Breast epithelium (tissue), 4 donors: Measurements from ENCODE around the gene CFAP97D1. TPM values are rescaled to one million over a fixed set of nuclear protein-coding genes. Genes with fewer than 3 reads are reported as not detected.

Experiments used
- DNase-seq, 2 donors: peaks; one replicate each; pipeline ENCODE4 v3.0.0-alpha.2; 2019; ENCODE audit warnings: low spot score in 2 of 2
- H3K27ac ChIP-seq, 2 donors: fragments of 200-600 bp; sonication (generic) in 1 of 2; one replicate each; pipeline ENCODE4 v1.5.1; 2016 to 2019; ENCODE audit warnings: mild to moderate bottlenecking in 1 of 2
- H3K27me3 ChIP-seq, 2 donors: fragments of 200-600 bp; sonication (generic) in 1 of 2; one replicate each; pipeline versions ENCODE4 v1.5.1 to v1.6.0; 2017 to 2019; ENCODE audit warnings: control low read depth in 1 of 2, mild to moderate bottlenecking in 1 of 2
- H3K36me3 ChIP-seq: fragments of 200-600 bp; one replicate; pipeline ENCODE4 v1.5.1; 2019
- H3K4me1 ChIP-seq, 2 donors: fragments of 200-600 bp; sonication (generic); one replicate each; pipeline ENCODE4 v1.5.1; 2016 to 2019; ENCODE audit warnings: control low read depth in 1 of 2
- H3K4me3 ChIP-seq, 3 donors: fragments of 200-600 bp; sonication (generic); 1 replicate in 2 of 3; 2 replicates in 1 of 3; pipeline ENCODE4 v1.5.1; 2016 to 2019; ENCODE audit warnings: mild to moderate bottlenecking in 3 of 3, moderate library complexity in 2 of 3
- H3K9me3 ChIP-seq, 2 donors: fragments of 200-600 bp; sonication (generic) in 1 of 2; one replicate each; pipeline ENCODE4 v1.5.1; 2016 to 2019; ENCODE audit warnings: control low read depth in 1 of 2
- POLR2A ChIP-seq: fragments of 450-650 bp; IDR thresholded peaks from one replicate; pipeline ENCODE4 v1.6.1; 2016; ENCODE audit warnings: antibody characterized with exemption, mild to moderate bottlenecking, moderate library complexity
- POLR2AphosphoS5 ChIP-seq, 3 donors: sonication (generic); formaldehyde crosslinking; IDR thresholded peaks; one replicate each; pipeline ENCODE4 v1.6.1; 2017; ENCODE audit warnings: antibody characterized with exemption in 3 of 3
- intact Hi-C: fragments of 100-400 bp; cut with DNase I; formaldehyde crosslinking; loops from one replicate; pipeline ENCODE4 v1.15.1; 2023; ENCODE audit warnings: low total_unique reads
- total RNA-seq, 3 donors: library from RNA; depleted of rRNA; stranded (reverse); fragments of >200 nt; gene quantifications; one replicate each; pipeline ENCODE4 v1.1.0, GENCODE V29; 2016
- TF ChIP-seq, protein P1 (sequence below), 3 donors: fragments of 450-650 bp; IDR thresholded peaks; one replicate each; pipeline ENCODE4 v1.5.1; 2016 to 2017; ENCODE audit warnings: antibody characterized with exemption in 3 of 3, mild to moderate bottlenecking in 3 of 3, moderate library complexity in 3 of 3

CFAP97D1 gene
- total RNA-seq: under 1 TPM in 1 of 3 donors, not detected in 2; 0.16 TPM

DNA sequence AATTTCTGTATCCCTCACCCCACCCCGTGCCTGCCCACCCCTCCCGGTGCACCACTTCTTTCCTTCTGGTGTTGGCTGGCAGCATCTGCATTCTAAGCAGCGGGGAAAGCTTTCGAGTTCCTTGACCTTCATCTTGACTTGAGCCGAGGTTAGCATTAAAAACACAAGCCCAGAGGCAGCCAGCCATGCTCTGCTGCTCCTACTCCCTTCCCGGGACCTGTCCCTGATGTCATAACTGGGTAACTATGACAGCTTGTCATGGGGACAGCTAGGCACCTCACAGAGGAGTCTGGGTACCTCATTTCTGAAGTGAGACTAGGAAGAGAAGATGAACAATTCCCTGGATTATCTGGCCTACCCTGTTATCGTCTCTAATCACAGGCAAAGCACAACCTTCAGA, at the start of gene CFAP97D1:
TSS of gene CFAP97D1 (plus strand) at position 301 of the 400 bp plus-strand sequence. CDS start at position 329, 28 bp downstream.
- DNase-seq: no peak
- intact Hi-C loops: no loop called here
- H3K9me3 ChIP-seq: no peaks in the 10 kb centered on the region
- H3K27me3 ChIP-seq: no peaks in the 10 kb centered on the region
- TF ChIP-seq POLR2A (no peak), POLR2AphosphoS5 (IDR thresholded peaks at IDR 0.05) (no peak)
- TF ChIP-seq, protein P1, sequence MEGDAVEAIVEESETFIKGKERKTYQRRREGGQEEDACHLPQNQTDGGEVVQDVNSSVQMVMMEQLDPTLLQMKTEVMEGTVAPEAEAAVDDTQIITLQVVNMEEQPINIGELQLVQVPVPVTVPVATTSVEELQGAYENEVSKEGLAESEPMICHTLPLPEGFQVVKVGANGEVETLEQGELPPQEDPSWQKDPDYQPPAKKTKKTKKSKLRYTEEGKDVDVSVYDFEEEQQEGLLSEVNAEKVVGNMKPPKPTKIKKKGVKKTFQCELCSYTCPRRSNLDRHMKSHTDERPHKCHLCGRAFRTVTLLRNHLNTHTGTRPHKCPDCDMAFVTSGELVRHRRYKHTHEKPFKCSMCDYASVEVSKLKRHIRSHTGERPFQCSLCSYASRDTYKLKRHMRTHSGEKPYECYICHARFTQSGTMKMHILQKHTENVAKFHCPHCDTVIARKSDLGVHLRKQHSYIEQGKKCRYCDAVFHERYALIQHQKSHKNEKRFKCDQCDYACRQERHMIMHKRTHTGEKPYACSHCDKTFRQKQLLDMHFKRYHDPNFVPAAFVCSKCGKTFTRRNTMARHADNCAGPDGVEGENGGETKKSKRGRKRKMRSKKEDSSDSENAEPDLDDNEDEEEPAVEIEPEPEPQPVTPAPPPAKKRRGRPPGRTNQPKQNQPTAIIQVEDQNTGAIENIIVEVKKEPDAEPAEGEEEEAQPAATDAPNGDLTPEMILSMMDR (IDR thresholded peaks at IDR 0.05): no peak
- H3K4me3 ChIP-seq: peak within 1 kb of the TSS; percentile 78 to 97 (median 95)
- no peaks in the 10 kb centered on the region for H3K36me3 ChIP-seq
- no peaks in the 10 kb centered on the region for H3K4me1 ChIP-seq
- peak within 1 kb of the TSS; percentile 99 to 100 for H3K27ac ChIP-seq

DNA sequence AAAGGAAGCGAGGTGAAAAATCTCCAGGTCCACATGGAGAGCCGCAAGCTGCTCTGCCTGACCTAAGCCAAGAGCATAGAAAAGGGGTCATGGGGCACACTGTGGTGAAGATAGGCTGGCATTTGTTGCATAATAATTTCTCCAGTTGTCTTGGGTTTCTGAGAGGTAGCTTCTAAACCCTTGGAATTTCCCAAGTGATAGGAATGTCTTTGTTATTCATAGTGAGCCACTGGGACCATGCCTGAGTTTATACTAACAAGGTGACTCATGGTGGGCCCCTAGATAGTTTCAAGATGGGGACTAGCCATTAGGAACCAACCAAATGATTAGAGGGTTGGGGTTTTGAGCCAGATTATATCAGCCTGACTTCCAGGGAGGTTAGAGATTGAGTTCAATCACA, 47.3 kb upstream of the CFAP97D1 start:
- DNase-seq: no peak
- H3K27ac ChIP-seq: no peak overlapping the region
- H3K27me3 ChIP-seq: no peaks in the 10 kb centered on the region
- TF ChIP-seq, protein P1 (IDR thresholded peaks at IDR 0.05): no peak
- TF ChIP-seq POLR2AphosphoS5 (IDR thresholded peaks at IDR 0.05) (no peak), POLR2A (no peak)
- intact Hi-C loops: no loop called here
- H3K4me1 ChIP-seq: no peaks in the 10 kb centered on the region
- no peaks in the 10 kb centered on the region for H3K36me3 ChIP-seq
- no peak overlapping the region for H3K4me3 ChIP-seq
- no peaks in the 10 kb centered on the region for H3K9me3 ChIP-seq

DNA sequence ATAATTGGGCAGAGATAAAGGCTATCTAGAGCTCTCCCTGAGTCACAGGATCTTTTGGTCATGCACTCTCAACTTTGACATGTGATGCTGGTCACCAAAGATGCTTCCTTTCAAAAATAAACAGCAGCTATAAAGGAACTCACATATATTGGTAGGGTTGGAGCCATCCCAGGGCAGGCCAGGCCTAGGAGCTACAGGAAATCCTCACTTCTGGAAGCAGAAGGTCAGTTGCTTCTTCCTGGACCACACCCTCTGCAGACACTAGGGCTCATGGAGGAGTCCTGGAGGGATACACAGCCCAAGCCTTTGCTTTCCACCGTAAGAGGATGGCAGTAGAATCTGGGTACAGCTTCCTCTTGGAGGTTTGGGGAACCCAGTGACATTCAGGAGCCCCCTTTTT, 46.3 kb upstream of the CFAP97D1 start:
- no peak for DNase-seq
- no peaks in the 10 kb centered on the region for H3K4me1 ChIP-seq
- H3K27me3 ChIP-seq: no peaks in the 10 kb centered on the region
- intact Hi-C loops: no loop called here
- TF ChIP-seq POLR2A (no peak), POLR2AphosphoS5 (IDR thresholded peaks at IDR 0.05) (no peak)
- TF ChIP-seq, protein P1 (IDR thresholded peaks at IDR 0.05): no peak
- no peak overlapping the region for H3K27ac ChIP-seq
- no peak overlapping the region for H3K4me3 ChIP-seq
- no peaks in the 10 kb centered on the region for H3K9me3 ChIP-seq
- H3K36me3 ChIP-seq: no peaks in the 10 kb centered on the region

DNA sequence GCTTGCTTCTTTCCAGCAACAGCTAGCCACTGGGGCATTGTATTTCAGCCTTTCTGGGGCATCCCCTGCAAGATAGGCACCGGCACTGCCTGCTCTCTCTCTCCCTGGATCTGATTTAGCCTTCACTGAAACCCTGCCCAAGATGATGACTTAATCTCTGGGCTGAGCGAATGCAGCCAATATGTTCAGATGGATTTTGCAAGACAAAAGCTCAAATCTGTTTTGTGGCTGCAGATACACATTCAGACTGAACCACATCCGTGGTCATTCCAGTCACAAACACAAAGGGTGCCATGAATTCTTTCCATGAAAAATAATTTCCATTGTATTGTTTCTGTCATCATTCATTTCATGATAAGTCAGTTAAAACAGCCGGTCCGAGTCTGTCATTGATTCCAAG, 45.9 kb upstream of the CFAP97D1 start:
- no peaks in the 10 kb centered on the region for H3K27me3 ChIP-seq
- no peak overlapping the region for H3K27ac ChIP-seq
- H3K9me3 ChIP-seq: no peaks in the 10 kb centered on the region
- no peaks in the 10 kb centered on the region for H3K4me1 ChIP-seq
- H3K4me3 ChIP-seq: no peak overlapping the region
- no peak for DNase-seq
- no peaks in the 10 kb centered on the region for H3K36me3 ChIP-seq
- intact Hi-C loops: no loop called here
- TF ChIP-seq, protein P1 (IDR thresholded peaks at IDR 0.05): no peak
- TF ChIP-seq POLR2A (no peak), POLR2AphosphoS5 (IDR thresholded peaks at IDR 0.05) (no peak)

DNA sequence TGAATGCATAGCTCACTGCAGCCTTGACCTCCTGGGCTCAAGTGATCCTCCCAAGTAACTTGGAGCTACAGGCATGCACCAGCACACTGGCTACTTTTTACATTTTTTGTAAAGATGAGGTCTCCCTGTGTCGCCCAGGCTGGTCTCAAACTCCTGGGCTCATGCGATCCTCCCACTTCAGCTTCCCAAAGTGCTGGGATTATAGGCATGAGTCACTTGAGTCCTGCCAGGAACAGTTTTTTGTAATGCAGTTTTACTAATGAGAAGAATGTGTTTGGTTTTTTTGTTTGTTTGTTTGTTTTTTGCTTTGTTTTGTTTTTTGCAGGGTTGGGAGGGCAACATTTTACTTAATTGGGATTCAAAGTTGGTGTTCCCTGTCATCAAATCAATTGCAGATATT, 43.8 kb upstream of the CFAP97D1 start:
- Histone ChIP-seq H3K9me3 (no peaks in the 10 kb centered on the region), H3K36me3 (no peaks in the 10 kb centered on the region), H3K4me3 (no peak overlapping the region), H3K4me1 (no peaks in the 10 kb centered on the region), H3K27me3 (no peaks in the 10 kb centered on the region), H3K27ac (no peak overlapping the region)
- no peak for TF ChIP-seq POLR2A
- TF ChIP-seq, protein P1 (IDR thresholded peaks at IDR 0.05): no peak
- no peak for TF ChIP-seq POLR2AphosphoS5 (IDR thresholded peaks at IDR 0.05)
- DNase-seq: no peak
- intact Hi-C loops: no loop called here
